NT2/D1 (cell line): ENCODE measurements around the gene TBKBP1.

Source experiments
- DNase-seq: peaks from one replicate; pipeline ENCODE4 v3.0.0-alpha.2; 2011; ENCODE audit warnings: low read depth, low spot score
- H3K27me3 ChIP-seq: 2 replicates; pipeline ENCODE4 v1.6.0; 2011; ENCODE audit warnings: mild to moderate bottlenecking; ENCODE audit not compliant: insufficient read length, insufficient read depth
- H3K36me3 ChIP-seq: 2 replicates; pipeline ENCODE4 v1.6.1; 2011; ENCODE audit warnings: mild to moderate bottlenecking, low read length, mixed read lengths; ENCODE audit not compliant: insufficient read depth, insufficient read length
- H3K4me1 ChIP-seq: 2 replicates; pipeline ENCODE4 v1.5.1; 2011; ENCODE audit not compliant: insufficient read depth, insufficient read length
- H3K4me3 ChIP-seq: 2 replicates; pipeline ENCODE4 v1.5.1; 2011; ENCODE audit warnings: low read depth; ENCODE audit not compliant: insufficient read length
- H3K9ac ChIP-seq: 2 replicates; pipeline ENCODE4 v1.6.0; 2011; ENCODE audit warnings: low read depth; ENCODE audit not compliant: insufficient read length
- H3K9me3 ChIP-seq: 2 replicates; pipeline ENCODE4 v1.5.1; 2011; ENCODE audit warnings: mild to moderate bottlenecking, low read length; ENCODE audit not compliant: insufficient read depth
- SUZ12 ChIP-seq: IDR thresholded peaks from 2 replicates; pipeline ENCODE4 v1.6.1; 2011; ENCODE audit not compliant: insufficient read length, insufficient read depth; ENCODE audit errors: extremely low read depth
- YY1 ChIP-seq: IDR thresholded peaks from 2 replicates; pipeline ENCODE4 v1.6.1; 2011; ENCODE audit not compliant: insufficient read length, insufficient read depth
- ZNF274 ChIP-seq: IDR thresholded peaks from 2 replicates; pipeline ENCODE4 v1.6.1; 2011; ENCODE audit warnings: mild to moderate bottlenecking, low read depth, low read length

Gene TBKBP1

GRCh38 chr17:47709594-47709993, 15.6 kb downstream of the TBKBP1 start:
- Histone ChIP-seq H3K9me3 (no peaks in the 10 kb centered on the region), H3K4me3 (no peak overlapping the region), H3K27me3 (no peaks in the 10 kb centered on the region), H3K4me1 (peaks cover 19% of the 10 kb centered on the region), H3K9ac (no peak overlapping the region), H3K36me3 (peaks cover 55% of the 10 kb centered on the region)
- DNase-seq, result no peak
- TF ChIP-seq ZNF274 (no peak), YY1 (no peak), SUZ12 (no peak)

GRCh38 chr17:47711366-47712099, 17.6 kb downstream of the TBKBP1 start:
- H3K27me3 ChIP-seq, result no peaks in the 10 kb centered on the region
- no peak for DNase-seq
- H3K36me3 ChIP-seq, result peaks cover 43% of the 10 kb centered on the region
- no peak overlapping the region for H3K4me3 ChIP-seq
- no peaks in the 10 kb centered on the region for H3K9me3 ChIP-seq
- H3K9ac ChIP-seq, result no peak overlapping the region
- H3K4me1 ChIP-seq, result peaks cover 11% of the 10 kb centered on the region
- TF ChIP-seq ZNF274, result no peak
- no peak for TF ChIP-seq SUZ12
- no peak for TF ChIP-seq YY1

- DNase-seq, result no peak
- peaks cover 14% of the 10 kb centered on the region for H3K4me1 ChIP-seq
- H3K9me3 ChIP-seq, result no peaks in the 10 kb centered on the region
- H3K4me3 ChIP-seq, result no peak overlapping the region
- TF ChIP-seq YY1 (no peak), ZNF274 (no peak), SUZ12 (no peak)
- no peaks in the 10 kb centered on the region for H3K27me3 ChIP-seq
- H3K36me3 ChIP-seq, result peaks cover 38% of the 10 kb centered on the region
- H3K9ac ChIP-seq, result no peak overlapping the region
These were observed 18.5 kb downstream of the TBKBP1 start for GRCh38 chr17:47712330-47713023.

- no peak for DNase-seq
- Histone ChIP-seq H3K4me1 (peaks cover 17% of the 10 kb centered on the region), H3K9ac (no peak overlapping the region), H3K36me3 (peaks cover 26% of the 10 kb centered on the region), H3K27me3 (peaks cover 1% of the 10 kb centered on the region), H3K9me3 (no peaks in the 10 kb centered on the region), H3K4me3 (no peak overlapping the region)
- TF ChIP-seq SUZ12, result no peak
- TF ChIP-seq ZNF274, result no peak
- TF ChIP-seq YY1, result no peak
These were observed 20.2 kb downstream of the TBKBP1 start for GRCh38 chr17:47713980-47714700.

- Histone ChIP-seq H3K9me3 (no peaks in the 10 kb centered on the region), H3K9ac (no peak overlapping the region), H3K4me1 (peaks cover 17% of the 10 kb centered on the region), H3K36me3 (peaks cover 19% of the 10 kb centered on the region), H3K27me3 (peaks cover 3% of the 10 kb centered on the region), H3K4me3 (no peak overlapping the region)
- DNase-seq, result no peak
- TF ChIP-seq YY1 (no peak), ZNF274 (no peak), SUZ12 (no peak)
These were observed 20.9 kb downstream of the TBKBP1 start for GRCh38 chr17:47714773-47715396.

GRCh38 chr17:47715669-47716325, 21.8 kb downstream of the TBKBP1 start:
- Histone ChIP-seq H3K9me3 (no peaks in the 10 kb centered on the region), H3K27me3 (peaks cover 11% of the 10 kb centered on the region), H3K4me3 (no peak overlapping the region), H3K4me1 (peaks cover 21% of the 10 kb centered on the region), H3K36me3 (peaks cover 10% of the 10 kb centered on the region), H3K9ac (no peak overlapping the region)
- DNase-seq, result no peak
- no peak for TF ChIP-seq SUZ12
- no peak for TF ChIP-seq YY1
- no peak for TF ChIP-seq ZNF274
